GM23338 (cell line): ENCODE results near the gene BCR. TPM values are rescaled to one million over a fixed set of nuclear protein-coding genes. Genes with fewer than 3 reads are reported as not detected.

Experiments
- ATAC-seq: fragments of 200-7000 bp; cut with Tn5 transposase; 3 replicates; pipeline ENCODE4 v1.9.1; 2020
- DNase-seq: peaks from one replicate; pipeline ENCODE4 v3.0.0-alpha.2; 2015; ENCODE audit warnings: low spot score
- H2AFZ ChIP-seq: fragments of 200-600 bp; sonication (generic); 2 replicates; pipeline ENCODE4 v1.8.0; 2016; ENCODE audit warnings: antibody characterized with exemption, mild to moderate bottlenecking, moderate library complexity
- H3F3A ChIP-seq: fragments of 200-600 bp; sonication (generic); replicated peaks from 2 replicates; pipeline ENCODE4 v1.8.0; 2017; ENCODE audit warnings: antibody characterized with exemption, mixed run types, low read depth
- H3K27ac ChIP-seq: fragments of 200-600 bp; sonication (generic); 2 replicates; pipeline ENCODE4 v1.6.1; 2016; ENCODE audit warnings: low read depth
- H3K27me3 ChIP-seq: fragments of 200-600 bp; sonication (generic); 2 replicates; pipeline ENCODE4 v1.8.0; 2016; ENCODE audit warnings: mild to moderate bottlenecking, mixed run types, moderate library complexity; ENCODE audit not compliant: insufficient read depth
- H3K36me3 ChIP-seq: fragments of 200-600 bp; sonication (generic); 2 replicates; pipeline ENCODE4 v1.8.0; 2016; ENCODE audit warnings: mild to moderate bottlenecking; ENCODE audit not compliant: insufficient read depth
- H3K4me1 ChIP-seq: fragments of 200-600 bp; sonication (generic); 2 replicates; pipeline ENCODE4 v1.8.0; 2016; ENCODE audit warnings: mild to moderate bottlenecking, moderate library complexity; ENCODE audit not compliant: insufficient read depth
- H3K4me2 ChIP-seq: fragments of 200-600 bp; sonication (generic); 2 replicates; pipeline ENCODE4 v1.7.1; 2017; ENCODE audit warnings: mixed run types
- H3K4me3 ChIP-seq: fragments of 200-600 bp; sonication (generic); 2 replicates; pipeline ENCODE4 v1.6.1; 2016; ENCODE audit warnings: mixed run types
- H3K79me2 ChIP-seq: fragments of 200-600 bp; sonication (generic); replicated peaks from 2 replicates; pipeline ENCODE4 v1.8.0; 2017; ENCODE audit warnings: mild to moderate bottlenecking; ENCODE audit not compliant: insufficient read depth
- H3K9me2 ChIP-seq: fragments of 200-600 bp; sonication (generic); 2 replicates; pipeline ENCODE4 v1.8.0; 2017; ENCODE audit not compliant: insufficient read depth
- H4K20me1 ChIP-seq: fragments of 200-600 bp; sonication (generic); replicated peaks from 2 replicates; pipeline ENCODE4 v1.8.0; 2017; ENCODE audit warnings: mild to moderate bottlenecking; ENCODE audit not compliant: insufficient read depth
- H3K27ac Mint-ChIP-seq: 2 replicates; pipeline ENCODE4 v1.8.0; 2020; ENCODE audit warnings: inconsistent platforms, mild to moderate bottlenecking, moderate library complexity, mixed read lengths
- H3K27me3 Mint-ChIP-seq: 3 replicates; pipeline ENCODE4 v1.8.0; 2022; ENCODE audit warnings: low read depth, mild to moderate bottlenecking, moderate library complexity, mixed read lengths, inconsistent platforms; ENCODE audit not compliant: insufficient read depth, poor library complexity
- H3K36me3 Mint-ChIP-seq: 3 replicates; pipeline ENCODE4 v1.8.0; 2021; ENCODE audit warnings: low read depth, mild to moderate bottlenecking, inconsistent platforms, moderate library complexity, mixed read lengths
- H3K4me1 Mint-ChIP-seq: 3 replicates; pipeline ENCODE4 v1.8.0; 2020; ENCODE audit warnings: mild to moderate bottlenecking, inconsistent platforms, mixed read lengths
- H3K4me3 Mint-ChIP-seq: 3 replicates; pipeline ENCODE4 v1.8.0; 2021; ENCODE audit warnings: moderate library complexity, mild to moderate bottlenecking, inconsistent platforms, mixed read lengths
- H3K9me3 Mint-ChIP-seq: 3 replicates; pipeline ENCODE4 v1.8.0; 2020; ENCODE audit warnings: moderate library complexity, mild to moderate bottlenecking, inconsistent platforms, mixed read lengths
- CTCF ChIP-seq, 2 experiments: fragments of 200-600 bp in 1 of 2; sonication (generic) in 1 of 2; conservative IDR thresholded peaks; 2 replicates each; pipeline versions ENCODE4 v1.5.1 to v1.6.1; 2016 to 2017; ENCODE audit warnings: antibody characterized with exemption in 2 of 2, low read depth in 2 of 2, mild to moderate bottlenecking in 2 of 2, moderate library complexity in 1 of 2
- EZH2phosphoT487 ChIP-seq: fragments of 200-600 bp; sonication (generic); IDR thresholded peaks from one replicate; pipeline ENCODE4 v1.8.1; 2018; ENCODE audit warnings: antibody characterized with exemption; ENCODE audit not compliant: unreplicated experiment
- POLR2AphosphoS5 ChIP-seq: IDR thresholded peaks from 2 replicates; pipeline ENCODE4 v1.6.1; 2016; ENCODE audit warnings: antibody characterized with exemption, low read depth
- ZNF462 ChIP-seq: fragments of 250-450 bp; sonication (Bioruptor Pico); IDR thresholded peaks from 2 replicates; pipeline ENCODE4 v1.5.0; 2020; ENCODE audit warnings: mild to moderate bottlenecking, moderate library complexity
- polyA plus RNA-seq: library from polyadenylated mRNA; unstranded; fragments of >200 nt; fragmentation: Nextera tagmentation; extraction: Ambion mirVana; gene quantifications from 2 replicates; pipeline ENCODE4 v1.2.1, GENCODE V29; 2016
- total RNA-seq: library from RNA; depleted of rRNA; stranded (reverse); fragments of >200 nt; shearing (Covaris generic); gene quantifications from 2 replicates; pipeline ENCODE4 v1.2.3, GENCODE V29; 2014

Gene BCR
- total and polyA plus RNA-seq, 2 experiments from 2014 or later = 17.7 to 121 TPM

GRCh38 chr22:23274146-23274526 lies 93.8 kb downstream of the BCR start (continued):
- TF ChIP-seq ZNF462 (CRISPR knock-in tag) (no peak), POLR2AphosphoS5 (no peak), CTCF (conservative IDR thresholded peaks at IDR 0.05; ENCODE audit: low read depth in 2 of 2) (no peak)

GRCh38 chr22:23274891-23275694 lies 94.8 kb downstream of the BCR start:
- Mint-ChIP-seq H3K27ac (no peak overlapping the region), H3K36me3 (peaks cover 60% of the 10 kb centered on the region), H3K9me3 (no peaks in the 10 kb centered on the region), H3K27me3 (peaks cover 2% of the 10 kb centered on the region), H3K4me3 (no peak overlapping the region), H3K4me1 (peaks cover 8% of the 10 kb centered on the region)
- DNase-seq = no peak
- H3K9me2 ChIP-seq = no peaks in the 10 kb centered on the region
- TF ChIP-seq CTCF (conservative IDR thresholded peaks at IDR 0.05; ENCODE audit: low read depth in 2 of 2) (peak in 1 of 2 experiments; percentile 16; a peak in 1 of 4 replicates), EZH2phosphoT487 (no peak)
- H3K36me3 ChIP-seq = peaks cover 3% of the 10 kb centered on the region; the same call in 1 of the 2 replicates
- peak; percentile 34; the same call in 2 of the 3 replicates for ATAC-seq
- H3K4me3 ChIP-seq = no peak overlapping the region
- H4K20me1 ChIP-seq = peaks cover under 1% of the 10 kb centered on the region; the same call in 1 of the 2 replicates
- no peaks in the 10 kb centered on the region for H3K79me2 ChIP-seq
- no peak overlapping the region for H3K4me2 ChIP-seq
- no peaks in the 10 kb centered on the region for H3K27me3 ChIP-seq
- no peaks in the 10 kb centered on the region for H3K4me1 ChIP-seq
- H2AFZ ChIP-seq = no peak overlapping the region
- H3F3A ChIP-seq = no peaks in the 10 kb centered on the region
- H3K27ac ChIP-seq = no peak overlapping the region
